Hematopoietic multipotent progenitor cell treated with erythropoietin and hydrocortisone succinate and interleukin-3 and kit ligand, for 4 days (in vitro differentiated cells): ENCODE measurements around the gene MGA.

Source experiments
- DNase-seq: peaks from one replicate; pipeline ENCODE4 v3.0.0-alpha.2; 2015

Gene MGA

GRCh38 chr15:41789236-41789635 lies 129.0 kb downstream of the MGA start:
- peak; percentile 87 for DNase-seq

- DNase-seq = no peak
These were observed 129.5 kb downstream of the MGA start for GRCh38 chr15:41789662-41790061.

GRCh38 chr15:41790169-41790568 lies 130.0 kb downstream of the MGA start:
- DNase-seq = peak; percentile 74

- DNase-seq = peak; percentile 80
These were observed 130.7 kb downstream of the MGA start for GRCh38 chr15:41790756-41791546.

GRCh38 chr15:41791547-41791937 lies 131.3 kb downstream of the MGA start:
- DNase-seq = no peak

GRCh38 chr15:41792000-41792637 lies 131.9 kb downstream of the MGA start:
- DNase-seq = no peak

- no peak for DNase-seq
These were observed 133.9 kb downstream of the MGA start for GRCh38 chr15:41794081-41794480.

GRCh38 chr15:41795996-41796856 lies 136.0 kb downstream of the MGA start:
- DNase-seq = no peak

GRCh38 chr15:41797201-41797944 lies 137.2 kb downstream of the MGA start:
- DNase-seq = no peak

- DNase-seq = no peak
These were observed 138.6 kb downstream of the MGA start for GRCh38 chr15:41798607-41799487.

- DNase-seq = no peak
These were observed 139.2 kb downstream of the MGA start for GRCh38 chr15:41799488-41799805.

GRCh38 chr15:41801185-41801584 lies 141.0 kb downstream of the MGA start:
- DNase-seq = no peak

GRCh38 chr15:41801850-41802455 lies 141.7 kb downstream of the MGA start:
- no peak for DNase-seq

GRCh38 chr15:41804361-41804760 lies 144.2 kb downstream of the MGA start:
- DNase-seq = no peak

- no peak for DNase-seq
These were observed 144.9 kb downstream of the MGA start for GRCh38 chr15:41804916-41805666.

GRCh38 chr15:41805711-41806110 lies 145.5 kb downstream of the MGA start:
- DNase-seq = no peak

GRCh38 chr15:41806291-41807181 lies 146.3 kb downstream of the MGA start:
- DNase-seq = peak; percentile 38

GRCh38 chr15:41809121-41809520 lies 148.9 kb downstream of the MGA start:
- no peak for DNase-seq

GRCh38 chr15:41809526-41810220 lies 149.5 kb downstream of the MGA start:
- peak; percentile 68 for DNase-seq
